HG03442 (cell line): Measurements from ENCODE around the gene MLXIPL.
"Not testable (repeated sequence)": the region's sequence is repeated elsewhere in the genome, so short reads cannot be mapped to it uniquely, and the experiment has no call there.

ENCODE experiments used
- ATAC-seq: cut with Tn5 transposase; IDR thresholded peaks from one replicate; pipeline ENCODE4 v1.9.1; 2021; ENCODE audit warnings: mild to moderate bottlenecking, moderate library complexity; ENCODE audit not compliant: unreplicated experiment

Gene MLXIPL

GRCh38 chr7:73623798-73624668, at the start of gene MLXIPL:
MLXIPL (minus strand) TSS chr7:73624522; CDS start chr7:73624492, 30 bp downstream.
- ATAC-seq = no peak

GRCh38 chr7:73671857-73672445, 47.6 kb upstream of the MLXIPL start:
- no peak for ATAC-seq

- no peak for ATAC-seq
These were observed 47.0 kb upstream of the MLXIPL start for GRCh38 chr7:73671322-73671661.

GRCh38 chr7:73669858-73670385, 45.6 kb upstream of the MLXIPL start:
- ATAC-seq = no peak

- no peak for ATAC-seq
These were observed 45.0 kb upstream of the MLXIPL start for GRCh38 chr7:73669288-73669701.

GRCh38 chr7:73668886-73669230, 44.5 kb upstream of the MLXIPL start:
- no peak for ATAC-seq

GRCh38 chr7:73668103-73668885, 44.0 kb upstream of the MLXIPL start:
- peak; percentile 16 for ATAC-seq

GRCh38 chr7:73667344-73668102, 43.2 kb upstream of the MLXIPL start, which contains the start of gene VPS37D:
VPS37D (plus strand) TSS chr7:73667831; CDS start chr7:73667959, 128 bp downstream.
- peak; percentile 84 for ATAC-seq

- ATAC-seq = no peak
These were observed 38.7 kb upstream of the MLXIPL start for GRCh38 chr7:73663033-73663432.

GRCh38 chr7:73660594-73660993, 36.3 kb upstream of the MLXIPL start:
- ATAC-seq = not testable (repeated sequence)

GRCh38 chr7:73659983-73660382, 35.7 kb upstream of the MLXIPL start:
- no peak for ATAC-seq

- ATAC-seq = not testable (repeated sequence)
These were observed 31.0 kb upstream of the MLXIPL start for GRCh38 chr7:73655309-73655708.

- no peak for ATAC-seq
These were observed 28.2 kb upstream of the MLXIPL start for GRCh38 chr7:73652541-73652949.

- ATAC-seq = no peak
These were observed 26.2 kb upstream of the MLXIPL start for GRCh38 chr7:73650524-73650923.

- no peak for ATAC-seq
These were observed 25.3 kb upstream of the MLXIPL start for GRCh38 chr7:73649576-73649975.

GRCh38 chr7:73648593-73649332, 24.4 kb upstream of the MLXIPL start:
- no peak for ATAC-seq

- ATAC-seq = no peak
These were observed 23.6 kb upstream of the MLXIPL start for GRCh38 chr7:73647725-73648592.

GRCh38 chr7:73646785-73647724, 22.7 kb upstream of the MLXIPL start:
- no peak for ATAC-seq
